Suprapubic skin (tissue), 4 donors: ENCODE results near the gene CELA1.

ENCODE experiments used
- POLR2A ChIP-seq, 2 donors: fragments of 450-650 bp; IDR thresholded peaks; one replicate each; pipeline ENCODE4 v1.6.1; 2017; ENCODE audit warnings: antibody characterized with exemption in 2 of 2, mild to moderate bottlenecking in 2 of 2, moderate library complexity in 2 of 2
- POLR2AphosphoS5 ChIP-seq, 3 donors: sonication (generic); formaldehyde crosslinking; IDR thresholded peaks; one replicate each; pipeline ENCODE4 v1.6.1; 2017; ENCODE audit warnings: antibody characterized with exemption in 3 of 3
- TF ChIP-seq, protein P1 (sequence below), 2 donors: fragments of 200-600 bp in 1 of 2; fragments of 450-650 bp in 1 of 2; sonication (generic) in 1 of 2; IDR thresholded peaks; one replicate each; pipeline ENCODE4 v1.5.1; 2016 to 2019; ENCODE audit warnings: antibody characterized with exemption in 2 of 2, mild to moderate bottlenecking in 1 of 2, moderate library complexity in 1 of 2

DNA sequence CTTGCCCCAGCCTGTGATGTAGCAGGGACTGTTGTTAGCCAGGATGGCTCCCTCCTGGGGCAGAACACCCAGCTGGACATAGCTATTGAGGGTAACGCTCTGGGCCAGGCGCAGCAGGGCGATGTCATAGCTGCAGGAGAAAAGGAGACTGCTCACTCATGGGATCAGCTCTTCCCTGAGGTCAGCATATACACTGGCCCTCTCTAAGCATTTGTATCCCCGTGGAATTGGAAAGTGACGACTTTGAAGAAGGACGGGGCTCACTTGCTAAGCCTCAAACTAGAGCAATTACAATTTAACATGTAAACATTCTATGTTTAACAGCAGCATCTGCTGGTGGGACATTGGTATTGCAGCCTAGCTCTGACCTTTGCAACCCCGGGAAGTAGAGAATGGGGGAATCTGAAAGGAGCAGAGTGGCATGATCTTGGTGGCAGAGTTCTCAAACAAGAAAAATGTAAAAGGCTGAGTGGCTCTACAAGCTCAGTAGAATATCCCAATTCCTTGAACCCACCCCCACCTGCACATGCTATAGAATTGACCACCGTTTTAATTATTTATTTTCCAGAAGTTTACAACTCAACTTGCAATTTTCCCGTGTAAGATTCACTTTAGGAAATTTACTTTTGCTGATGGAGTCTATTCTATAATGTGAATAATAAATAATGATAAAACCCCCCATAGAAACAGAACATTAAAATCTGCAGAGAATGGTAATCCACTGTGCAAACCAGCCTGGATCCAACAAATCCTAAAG lies 5.0 kb downstream of the CELA1 start:
- TF ChIP-seq, protein P1, sequence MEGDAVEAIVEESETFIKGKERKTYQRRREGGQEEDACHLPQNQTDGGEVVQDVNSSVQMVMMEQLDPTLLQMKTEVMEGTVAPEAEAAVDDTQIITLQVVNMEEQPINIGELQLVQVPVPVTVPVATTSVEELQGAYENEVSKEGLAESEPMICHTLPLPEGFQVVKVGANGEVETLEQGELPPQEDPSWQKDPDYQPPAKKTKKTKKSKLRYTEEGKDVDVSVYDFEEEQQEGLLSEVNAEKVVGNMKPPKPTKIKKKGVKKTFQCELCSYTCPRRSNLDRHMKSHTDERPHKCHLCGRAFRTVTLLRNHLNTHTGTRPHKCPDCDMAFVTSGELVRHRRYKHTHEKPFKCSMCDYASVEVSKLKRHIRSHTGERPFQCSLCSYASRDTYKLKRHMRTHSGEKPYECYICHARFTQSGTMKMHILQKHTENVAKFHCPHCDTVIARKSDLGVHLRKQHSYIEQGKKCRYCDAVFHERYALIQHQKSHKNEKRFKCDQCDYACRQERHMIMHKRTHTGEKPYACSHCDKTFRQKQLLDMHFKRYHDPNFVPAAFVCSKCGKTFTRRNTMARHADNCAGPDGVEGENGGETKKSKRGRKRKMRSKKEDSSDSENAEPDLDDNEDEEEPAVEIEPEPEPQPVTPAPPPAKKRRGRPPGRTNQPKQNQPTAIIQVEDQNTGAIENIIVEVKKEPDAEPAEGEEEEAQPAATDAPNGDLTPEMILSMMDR (IDR thresholded peaks at IDR 0.05): peak; percentile 95 to 98
- no peak for TF ChIP-seq POLR2A (IDR thresholded peaks at IDR 0.05)
- no peak for TF ChIP-seq POLR2AphosphoS5 (IDR thresholded peaks at IDR 0.05)
